Memory B cell (primary cell): ENCODE results near the gene CLIC6.

Experiments used
- ATAC-seq: fragments of 150-1000 bp; cut with Tn5 transposase; 2 replicates; pipeline ENCODE4 v1.10.0; 2021; ENCODE audit warnings: low read depth, mild to moderate bottlenecking, moderate library complexity
- DNase-seq, 2 donors: peaks; one replicate each; pipeline ENCODE4 v3.0.0; 2022; ENCODE audit warnings: low spot score in 2 of 2
- H3K27ac Mint-ChIP-seq: one replicate; pipeline ENCODE4 v1.8.0; 2022; ENCODE audit warnings: mild to moderate bottlenecking, moderate library complexity, mixed read lengths
- H3K27me3 Mint-ChIP-seq: one replicate; pipeline ENCODE4 v1.8.0; 2022; ENCODE audit warnings: mixed read lengths
- H3K36me3 Mint-ChIP-seq: one replicate; pipeline ENCODE4 v1.8.0; 2022; ENCODE audit warnings: mild to moderate bottlenecking, mixed read lengths
- H3K4me1 Mint-ChIP-seq: one replicate; pipeline ENCODE4 v1.8.0; 2022; ENCODE audit warnings: mixed read lengths
- H3K4me3 Mint-ChIP-seq: one replicate; pipeline ENCODE4 v1.8.0; 2022; ENCODE audit warnings: mild to moderate bottlenecking, moderate library complexity, mixed read lengths
- H3K9me3 Mint-ChIP-seq: one replicate; pipeline ENCODE4 v1.8.0; 2022; ENCODE audit warnings: mixed read lengths

CLIC6 gene

DNA sequence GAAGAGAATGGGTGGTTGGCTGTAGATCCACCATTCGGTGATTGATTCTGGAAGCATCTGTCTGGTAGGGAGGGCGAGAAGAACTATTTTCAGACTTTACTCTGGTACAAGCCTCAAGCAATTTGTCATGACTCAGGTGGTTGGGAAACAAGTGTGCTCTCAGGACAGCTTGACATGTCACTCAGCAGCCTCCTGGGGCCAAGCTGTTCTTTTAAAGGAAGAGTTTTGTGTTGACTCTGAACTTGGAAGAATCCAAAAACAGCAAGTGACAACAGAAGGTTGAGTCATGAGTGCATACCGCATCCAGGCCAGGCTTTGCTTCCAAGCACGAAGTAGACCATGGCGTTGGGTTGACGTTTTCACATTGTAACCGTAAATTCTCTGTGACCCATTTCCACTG, 65.9 kb downstream of the CLIC6 start:
- no peaks in the 10 kb centered on the region for H3K36me3 Mint-ChIP-seq
- peaks cover 9% of the 10 kb centered on the region for H3K27me3 Mint-ChIP-seq
- no peak overlapping the region for H3K4me3 Mint-ChIP-seq
- H3K4me1 Mint-ChIP-seq, result no peaks in the 10 kb centered on the region
- H3K9me3 Mint-ChIP-seq, result no peaks in the 10 kb centered on the region
- no peak overlapping the region for H3K27ac Mint-ChIP-seq
- no peak for ATAC-seq
- DNase-seq, result no peak

DNA sequence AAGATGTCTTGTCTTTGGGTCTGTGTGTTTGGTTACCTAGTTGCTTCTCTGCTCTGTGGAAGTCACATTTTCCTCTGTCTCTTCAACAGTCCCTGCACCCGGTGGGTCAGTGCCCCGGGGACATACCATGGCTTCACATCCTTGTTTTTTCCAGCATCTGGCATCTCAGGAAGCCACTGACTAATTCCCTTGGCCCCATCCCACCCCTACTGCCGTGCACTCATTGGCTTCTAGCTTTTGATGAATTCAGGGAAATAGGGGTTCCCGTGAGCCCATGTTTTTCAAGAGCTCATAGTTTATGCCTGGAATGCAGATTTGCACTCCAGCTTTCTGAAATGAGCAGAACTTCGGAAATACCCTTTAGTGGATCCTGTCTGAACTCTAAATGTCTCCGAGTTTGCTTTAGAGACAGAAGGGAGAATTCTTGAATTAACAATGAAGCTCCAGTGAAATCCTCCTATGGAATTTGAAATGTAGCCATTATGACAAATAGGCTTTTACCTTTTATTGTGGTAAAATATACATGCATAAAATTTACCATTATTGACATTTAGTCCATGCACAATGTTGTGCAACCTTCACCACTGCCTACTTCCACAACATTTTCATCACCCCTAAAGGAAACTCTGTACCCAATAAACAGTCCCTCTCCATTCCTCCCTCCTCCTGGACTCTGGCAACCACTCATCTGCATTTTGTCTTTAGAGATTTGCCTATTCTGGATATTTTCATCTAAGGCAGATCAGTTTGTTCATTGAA, 67.5 kb downstream of the CLIC6 start:
- H3K27ac Mint-ChIP-seq, result no peak overlapping the region
- DNase-seq (no peak), ATAC-seq (no peak)
- H3K4me3 Mint-ChIP-seq, result no peak overlapping the region
- H3K9me3 Mint-ChIP-seq, result no peaks in the 10 kb centered on the region
- H3K27me3 Mint-ChIP-seq, result peaks cover 16% of the 10 kb centered on the region
- H3K4me1 Mint-ChIP-seq, result no peaks in the 10 kb centered on the region
- no peaks in the 10 kb centered on the region for H3K36me3 Mint-ChIP-seq

DNA sequence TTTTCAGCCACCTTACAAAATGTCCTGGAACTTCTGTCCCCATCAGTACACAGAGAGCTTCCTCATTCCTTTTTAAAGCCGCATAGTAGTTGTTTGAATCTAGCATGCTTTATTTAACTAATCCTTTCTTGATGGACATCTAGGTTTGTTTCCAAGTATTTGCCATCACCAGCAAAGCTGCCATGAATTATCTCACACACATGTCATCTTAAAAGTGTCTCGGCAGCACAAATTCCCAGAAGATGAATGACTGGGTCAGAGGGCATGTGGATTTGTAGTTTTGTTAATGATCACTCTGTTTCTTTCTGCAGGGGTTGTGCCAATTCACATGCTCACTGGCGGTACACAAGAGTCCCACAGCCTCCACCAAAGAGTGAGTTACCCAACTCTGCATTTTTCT, 68.3 kb downstream of the CLIC6 start:
- no peak for DNase-seq
- no peak for ATAC-seq
- peaks cover 16% of the 10 kb centered on the region for H3K27me3 Mint-ChIP-seq
- no peak overlapping the region for H3K4me3 Mint-ChIP-seq
- H3K4me1 Mint-ChIP-seq, result no peaks in the 10 kb centered on the region
- no peak overlapping the region for H3K27ac Mint-ChIP-seq
- no peaks in the 10 kb centered on the region for H3K36me3 Mint-ChIP-seq
- no peaks in the 10 kb centered on the region for H3K9me3 Mint-ChIP-seq

DNA sequence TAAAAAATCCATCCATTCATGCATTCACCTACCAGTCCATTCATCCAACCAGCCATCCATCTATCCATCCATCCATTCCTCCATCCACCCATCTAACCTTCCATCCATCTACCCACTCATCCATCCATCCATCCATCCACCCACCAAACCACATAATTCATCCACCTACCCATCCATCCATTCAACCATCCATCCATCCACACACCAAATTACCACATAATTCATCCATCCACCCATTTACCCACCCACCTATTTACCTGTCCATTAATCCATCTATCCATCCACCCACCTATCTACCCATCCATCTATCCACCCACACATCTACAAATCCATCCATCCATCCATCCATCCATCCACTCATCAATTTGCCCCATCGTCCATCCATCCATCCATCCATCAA, 71.4 kb downstream of the CLIC6 start:
- DNase-seq (no peak), ATAC-seq (no peak)
- H3K27ac Mint-ChIP-seq, result no peak overlapping the region
- no peaks in the 10 kb centered on the region for H3K4me1 Mint-ChIP-seq
- no peaks in the 10 kb centered on the region for H3K36me3 Mint-ChIP-seq
- no peak overlapping the region for H3K4me3 Mint-ChIP-seq
- H3K27me3 Mint-ChIP-seq, result peaks cover 23% of the 10 kb centered on the region
- no peaks in the 10 kb centered on the region for H3K9me3 Mint-ChIP-seq

DNA sequence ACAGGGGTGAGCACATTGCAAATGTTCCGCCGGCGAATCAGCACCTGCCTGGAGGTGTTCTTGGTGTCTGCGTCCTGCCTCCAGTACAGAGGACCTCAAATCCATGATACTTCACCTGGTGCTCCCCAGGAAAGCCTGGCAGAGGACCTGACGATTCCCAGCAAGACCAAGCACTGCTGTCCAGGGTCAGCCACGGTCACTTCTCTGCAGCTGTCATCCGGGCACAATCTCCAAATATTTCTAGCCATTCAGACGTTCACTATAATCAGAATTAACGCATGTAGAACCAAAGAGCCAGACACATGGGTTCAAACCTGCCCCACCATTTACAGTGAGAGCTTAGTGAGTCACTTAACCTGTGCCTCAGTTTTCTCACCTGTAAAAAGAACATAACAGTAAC, 74.5 kb downstream of the CLIC6 start:
- H3K4me3 Mint-ChIP-seq, result no peak overlapping the region
- peaks cover 19% of the 10 kb centered on the region for H3K27me3 Mint-ChIP-seq
- ATAC-seq, result no peak
- H3K36me3 Mint-ChIP-seq, result no peaks in the 10 kb centered on the region
- H3K27ac Mint-ChIP-seq, result no peak overlapping the region
- H3K4me1 Mint-ChIP-seq, result no peaks in the 10 kb centered on the region
- no peak for DNase-seq
- no peaks in the 10 kb centered on the region for H3K9me3 Mint-ChIP-seq

DNA sequence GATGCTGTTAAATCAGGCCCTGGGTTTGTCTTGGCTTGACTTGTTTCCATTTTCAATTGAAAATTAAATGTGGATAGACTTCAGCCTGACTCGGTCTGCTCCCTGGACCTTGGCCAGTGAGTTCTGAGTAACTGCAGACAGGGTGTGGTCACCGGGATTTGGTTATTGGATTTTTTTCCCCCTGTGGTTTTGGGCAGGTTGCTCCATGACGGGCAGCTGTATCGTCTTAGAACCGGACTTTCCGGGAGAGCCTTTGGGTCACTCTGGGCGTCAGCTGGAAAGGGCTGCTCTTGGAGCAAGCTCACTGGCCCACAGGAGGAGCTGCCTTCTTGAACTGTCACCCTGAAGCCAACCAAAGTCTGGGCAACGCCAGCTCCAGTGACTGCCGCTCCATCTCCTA, 75.0 kb downstream of the CLIC6 start:
- ATAC-seq (no peak), DNase-seq (no peak)
- H3K9me3 Mint-ChIP-seq, result no peaks in the 10 kb centered on the region
- no peaks in the 10 kb centered on the region for H3K4me1 Mint-ChIP-seq
- no peak overlapping the region for H3K27ac Mint-ChIP-seq
- no peaks in the 10 kb centered on the region for H3K36me3 Mint-ChIP-seq
- no peak overlapping the region for H3K4me3 Mint-ChIP-seq
- H3K27me3 Mint-ChIP-seq, result peaks cover 16% of the 10 kb centered on the region

DNA sequence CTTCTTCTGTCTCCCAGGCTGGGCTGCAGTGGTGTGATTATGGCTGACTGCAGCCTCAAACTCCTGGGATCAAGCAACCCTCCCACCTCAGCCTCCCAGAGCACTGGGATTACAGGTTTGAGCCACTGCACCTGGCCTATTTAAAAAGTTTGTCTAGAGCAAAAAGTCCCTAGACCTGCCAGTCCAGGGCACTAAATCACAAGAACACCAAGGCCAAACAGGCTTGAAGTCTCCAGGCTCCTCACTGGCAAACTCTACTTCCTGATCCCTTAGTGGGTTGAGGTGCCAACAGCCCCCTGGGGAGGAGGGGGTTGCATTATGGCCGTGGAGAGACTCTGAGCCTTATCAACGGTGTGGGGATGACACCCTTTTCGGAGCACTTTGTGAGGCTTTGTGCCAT, 76.0 kb downstream of the CLIC6 start:
- H3K4me1 Mint-ChIP-seq, result no peaks in the 10 kb centered on the region

DNA sequence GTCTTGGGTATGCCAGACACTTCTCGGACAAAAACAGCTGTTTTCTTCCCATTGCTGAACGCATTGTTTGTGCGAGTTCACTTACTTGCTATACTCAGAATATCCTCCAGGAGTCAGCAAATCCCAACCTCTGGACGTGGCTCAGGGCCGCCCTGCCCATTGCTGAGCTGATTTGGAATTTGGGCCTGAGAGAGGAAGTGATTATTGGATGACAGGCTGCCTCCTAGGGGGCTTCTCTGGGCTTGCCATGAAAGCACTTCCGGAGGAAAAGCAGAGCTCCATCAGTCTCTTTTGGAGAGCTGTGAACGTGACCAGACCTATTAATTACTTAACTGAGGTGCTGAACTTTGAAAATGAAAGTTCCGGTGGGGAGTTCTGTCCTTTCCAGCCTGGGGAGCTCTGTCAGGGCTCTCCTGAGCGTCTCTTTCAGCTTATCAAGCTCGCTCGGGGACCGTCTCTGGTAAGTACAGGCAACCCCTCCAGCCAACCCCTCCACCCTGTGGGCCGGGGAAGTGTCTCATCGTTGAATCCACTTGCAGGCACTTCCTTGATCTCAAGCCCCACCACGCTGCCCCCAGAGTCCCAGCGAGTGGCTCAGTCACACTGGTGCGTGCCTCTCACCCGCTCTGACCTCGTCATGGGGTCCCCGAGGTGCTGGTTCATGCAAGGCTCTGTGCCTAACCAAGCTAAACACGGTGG, 76.9 kb downstream of the CLIC6 start:
- no peaks in the 10 kb centered on the region for H3K36me3 Mint-ChIP-seq
- peak; percentile 91 for ATAC-seq
- peak; percentile 31 to 61 for DNase-seq
- no peak overlapping the region for H3K27ac Mint-ChIP-seq
- H3K4me1 Mint-ChIP-seq, result no peaks in the 10 kb centered on the region
- H3K27me3 Mint-ChIP-seq, result peaks cover 11% of the 10 kb centered on the region
- H3K4me3 Mint-ChIP-seq, result peak overlapping the region; percentile 64
- no peaks in the 10 kb centered on the region for H3K9me3 Mint-ChIP-seq

More for the DNA sequence above, 76.0 kb downstream of the CLIC6 start:
- Mint-ChIP-seq H3K4me3 (no peak overlapping the region), H3K9me3 (no peaks in the 10 kb centered on the region), H3K36me3 (no peaks in the 10 kb centered on the region), H3K27ac (no peak overlapping the region), H3K27me3 (peaks cover 14% of the 10 kb centered on the region)
- no peak for DNase-seq
- ATAC-seq, result no peak

DNA sequence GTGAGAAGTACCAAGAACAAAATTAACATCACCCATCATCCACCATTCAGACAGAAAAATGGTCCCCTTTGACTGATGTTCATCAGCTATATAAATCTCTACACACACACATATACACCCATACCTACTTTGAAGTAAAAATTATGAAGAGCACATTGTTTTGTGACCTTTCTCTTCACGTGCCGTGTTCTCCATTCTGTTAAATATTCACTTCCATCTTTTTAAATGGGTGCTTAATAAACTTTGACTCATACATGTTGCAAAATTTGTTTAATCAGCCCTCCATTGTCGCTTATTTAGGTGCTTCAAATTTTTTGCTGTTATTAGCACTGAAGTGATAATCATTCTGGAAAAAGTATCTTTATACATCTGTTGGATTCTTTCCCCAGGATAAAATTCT, 80.1 kb downstream of the CLIC6 start:
- H3K4me1 Mint-ChIP-seq, result no peaks in the 10 kb centered on the region
- H3K27me3 Mint-ChIP-seq, result peaks cover 14% of the 10 kb centered on the region
- peaks cover 2% of the 10 kb centered on the region for H3K36me3 Mint-ChIP-seq
- H3K27ac Mint-ChIP-seq, result no peak overlapping the region
- H3K4me3 Mint-ChIP-seq, result no peak overlapping the region
- DNase-seq (no peak), ATAC-seq (no peak)
- H3K9me3 Mint-ChIP-seq, result peaks cover 1% of the 10 kb centered on the region

DNA sequence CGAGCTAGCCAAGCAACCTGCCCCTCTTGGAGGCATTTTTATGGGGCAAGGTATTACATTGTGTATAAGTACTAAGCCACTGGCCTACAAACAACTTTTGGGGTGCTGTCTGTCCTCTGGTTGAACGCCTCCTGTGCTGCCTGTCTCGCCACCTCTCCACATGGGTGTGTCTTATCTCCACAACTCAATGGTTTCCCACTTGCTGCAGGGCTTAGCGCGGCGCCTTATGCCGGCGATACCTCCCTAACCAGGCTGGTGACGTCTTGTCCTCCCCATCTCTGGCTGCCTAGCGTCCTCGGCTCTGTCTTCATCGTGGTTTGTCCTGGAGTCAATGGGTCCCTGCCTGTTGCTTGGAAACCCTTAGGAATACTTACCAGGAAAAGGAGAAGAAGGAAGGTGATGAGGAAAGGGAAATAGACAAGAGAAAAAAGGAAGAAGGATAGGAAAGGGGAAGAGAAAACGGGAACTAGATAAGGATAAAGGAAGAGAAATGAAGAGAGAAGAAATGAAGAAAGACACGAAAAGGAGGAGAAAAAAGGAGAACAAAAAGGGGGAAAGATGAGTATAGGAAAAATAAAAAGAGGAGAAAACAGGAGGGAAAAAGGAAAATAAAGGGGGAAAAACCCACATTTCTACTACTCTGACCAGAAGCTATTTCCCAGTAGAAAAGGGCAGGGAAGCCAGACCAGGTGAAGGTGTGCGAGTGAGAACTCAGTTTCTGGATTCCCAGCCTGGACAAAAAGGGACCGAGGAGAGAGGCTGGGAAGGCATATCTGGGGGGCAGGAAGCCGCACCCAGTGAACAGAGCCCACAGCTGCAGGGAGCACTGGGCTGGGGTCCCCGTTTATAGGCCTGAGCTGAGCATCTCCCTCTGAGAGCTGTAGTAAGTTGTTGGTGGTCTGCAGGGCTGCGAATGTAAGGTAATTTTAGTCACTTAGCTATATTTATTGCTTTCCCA, 86.2 kb downstream of the CLIC6 start:
- H3K4me1 Mint-ChIP-seq, result no peaks in the 10 kb centered on the region
- H3K4me3 Mint-ChIP-seq, result no peak overlapping the region

DNA sequence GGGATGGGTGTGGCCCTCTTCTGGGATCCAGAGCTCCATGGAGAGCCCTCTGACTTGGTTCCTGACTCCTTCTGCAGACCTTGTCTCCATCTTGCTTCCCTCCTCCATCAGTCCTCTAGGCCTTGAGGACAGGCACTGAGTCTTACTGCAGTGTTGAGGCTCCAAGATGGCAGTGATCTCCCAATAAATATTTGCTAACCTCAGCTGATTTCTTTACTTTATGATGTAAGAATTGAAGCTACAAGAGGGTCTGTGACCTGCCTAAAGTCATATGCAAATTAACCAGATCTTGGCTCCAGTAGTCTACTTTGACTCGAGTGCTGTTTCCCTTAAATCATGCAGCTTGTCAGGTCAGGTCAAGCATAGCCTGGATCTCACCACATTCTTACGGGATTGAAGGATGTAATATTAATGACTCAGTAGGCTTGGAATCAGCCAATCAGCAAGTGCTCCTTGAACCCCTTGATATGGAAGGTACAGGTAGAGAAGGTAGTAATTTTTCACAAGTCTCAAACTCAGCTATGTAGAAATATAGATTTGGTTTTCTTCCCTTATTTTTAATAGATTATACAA, 93.0 kb downstream of the CLIC6 start:
- no peak for ATAC-seq
- Mint-ChIP-seq H3K9me3 (peaks cover 2% of the 10 kb centered on the region), H3K27ac (no peak overlapping the region), H3K27me3 (no peaks in the 10 kb centered on the region), H3K4me1 (no peaks in the 10 kb centered on the region), H3K4me3 (no peak overlapping the region), H3K36me3 (no peaks in the 10 kb centered on the region)
- DNase-seq, result no peak

More for the DNA sequence above, 86.2 kb downstream of the CLIC6 start:
- peaks cover 2% of the 10 kb centered on the region for H3K36me3 Mint-ChIP-seq
- no peak overlapping the region for H3K27ac Mint-ChIP-seq
- peaks cover 19% of the 10 kb centered on the region for H3K27me3 Mint-ChIP-seq
- DNase-seq (no peak), ATAC-seq (no peak)
- H3K9me3 Mint-ChIP-seq, result peaks cover 1% of the 10 kb centered on the region

DNA sequence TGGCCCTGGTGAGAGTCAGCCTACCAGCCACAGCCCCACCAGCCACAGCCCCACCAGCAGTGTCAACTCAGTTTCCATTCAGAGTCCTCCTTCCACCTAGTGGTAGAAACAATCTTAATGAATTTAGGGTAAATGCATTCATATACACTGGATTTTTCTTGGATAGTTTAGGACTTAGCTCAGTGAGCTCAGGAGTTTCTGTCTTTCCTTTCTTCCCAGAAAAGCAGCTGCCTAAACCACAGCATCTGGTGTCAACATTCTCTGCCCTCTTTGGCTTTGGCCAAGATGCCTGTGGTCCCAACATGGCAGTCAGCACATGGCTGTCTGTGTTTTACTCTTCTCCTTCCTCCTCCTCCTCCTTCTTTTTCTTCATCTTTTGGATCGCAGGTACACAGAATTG, 94.0 kb downstream of the CLIC6 start:
- no peak for ATAC-seq
- H3K36me3 Mint-ChIP-seq, result no peaks in the 10 kb centered on the region
- no peak overlapping the region for H3K4me3 Mint-ChIP-seq
- no peaks in the 10 kb centered on the region for H3K4me1 Mint-ChIP-seq
- H3K27me3 Mint-ChIP-seq, result no peaks in the 10 kb centered on the region
- peaks cover 2% of the 10 kb centered on the region for H3K9me3 Mint-ChIP-seq
- no peak overlapping the region for H3K27ac Mint-ChIP-seq
- DNase-seq, result no peak

DNA sequence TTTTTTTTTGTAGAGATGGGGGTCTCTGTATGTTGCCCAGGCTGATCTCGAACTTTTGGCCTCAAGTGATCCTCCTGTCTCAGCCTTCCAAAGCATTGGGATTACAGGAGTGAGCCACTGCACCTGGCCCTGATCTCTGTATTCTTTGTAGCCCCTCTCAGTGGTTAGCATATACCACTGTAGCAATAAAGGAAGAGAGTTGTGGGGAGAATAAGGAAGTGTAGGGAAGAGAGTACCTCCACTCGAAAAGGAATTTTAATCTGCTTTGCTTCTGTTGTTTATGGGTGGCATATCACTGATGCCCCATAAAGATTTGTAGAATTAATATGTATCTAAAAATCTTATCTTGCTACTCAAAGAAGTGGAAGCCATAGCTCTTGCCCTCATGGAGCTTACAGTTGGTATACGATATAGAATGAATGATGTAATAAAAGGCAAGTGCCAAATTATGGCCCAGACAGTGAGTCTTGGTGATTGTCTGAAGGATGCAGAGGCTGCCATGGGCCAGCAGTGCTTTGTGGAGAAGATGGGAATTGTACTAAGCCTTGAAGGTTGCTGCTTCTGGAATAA, 96.0 kb downstream of the CLIC6 start:
- ATAC-seq (no peak), DNase-seq (no peak)
- H3K4me1 Mint-ChIP-seq, result no peaks in the 10 kb centered on the region
- H3K9me3 Mint-ChIP-seq, result peaks cover 2% of the 10 kb centered on the region
- H3K4me3 Mint-ChIP-seq, result no peak overlapping the region
- no peaks in the 10 kb centered on the region for H3K27me3 Mint-ChIP-seq
- H3K36me3 Mint-ChIP-seq, result no peaks in the 10 kb centered on the region
- no peak overlapping the region for H3K27ac Mint-ChIP-seq
